IMR-90 (cell line): ENCODE results near the gene ZC3H14. TPM values are rescaled to one million over a fixed set of nuclear protein-coding genes. Genes with fewer than 3 reads are reported as not detected.

Experiments
- ATAC-seq: fragments of 200-7000 bp; cut with Tn5 transposase; 2 replicates; pipeline ENCODE4 v1.9.1; 2020; ENCODE audit warnings: low read depth, mild to moderate bottlenecking, moderate library complexity
- BruUV-seq: library from RNA; stranded (reverse); fragments of 400-500 nt; replicated peaks from 2 replicates; lab custom pipeline; 2021; lab: Mats Ljungman, UMichigan
- CTCF ChIA-PET: fragments of 300-600 bp; formaldehyde crosslinking; extraction: SDS; loops from one replicate; lab custom pipeline; 2021; ENCODE audit warnings: antibody characterized with exemption; lab: Yijun Ruan, JAX
- POLR2A ChIA-PET: fragments of 300-600 bp; sonication (Branson Sonifier 250); formaldehyde crosslinking; loops from one replicate; lab custom pipeline; 2022; ENCODE audit warnings: antibody characterized with exemption; ENCODE audit not compliant: unreplicated experiment; lab: Charles Lee
- DNase-seq: peaks from one replicate; pipeline ENCODE4 v3.0.0; 2013
- H2AFZ ChIP-seq: replicated peaks from 2 replicates; pipeline ENCODE3; 2013; ENCODE audit warnings: low read length, mild to moderate bottlenecking; ENCODE audit not compliant: poor library complexity
- H2AK5ac ChIP-seq: 2 replicates; pipeline ENCODE4 v1.6.1; 2013; ENCODE audit warnings: low read depth, low read length, inconsistent platforms
- H2AK9ac ChIP-seq: replicated peaks from 2 replicates; pipeline ENCODE3; 2013; ENCODE audit warnings: mild to moderate bottlenecking, low read depth, low read length, moderate library complexity; ENCODE audit not compliant: poor library complexity
- H2BK120ac ChIP-seq: 2 replicates; pipeline ENCODE4 v1.6.1; 2013; ENCODE audit warnings: low read depth, low read length, inconsistent platforms
- H2BK15ac ChIP-seq: 3 replicates; pipeline ENCODE4 v1.6.1; 2013; ENCODE audit warnings: low read depth, low read length, inconsistent platforms
- H2BK20ac ChIP-seq: 2 replicates; pipeline ENCODE4 v1.6.1; 2013; ENCODE audit warnings: low read depth, mild to moderate bottlenecking, inconsistent platforms, low read length, moderate library complexity
- H2BK5ac ChIP-seq: 2 replicates; pipeline ENCODE4 v1.6.1; 2013; ENCODE audit warnings: mild to moderate bottlenecking, low read depth, low read length, inconsistent platforms; ENCODE audit not compliant: poor library complexity, severe bottlenecking
- H3K14ac ChIP-seq: replicated peaks from 2 replicates; pipeline ENCODE4 v1.6.1; 2013; ENCODE audit warnings: low read depth, low read length, inconsistent platforms
- H3K18ac ChIP-seq: 2 replicates; pipeline ENCODE4 v1.6.1; 2013; ENCODE audit warnings: low read depth, low read length, control low read depth
- H3K23ac ChIP-seq: 2 replicates; pipeline ENCODE4 v1.6.1; 2013; ENCODE audit warnings: low read depth, low read length, inconsistent platforms
- H3K27ac ChIP-seq: 2 replicates; pipeline ENCODE4 v1.5.1; 2013; ENCODE audit warnings: mild to moderate bottlenecking, control low read depth, low read length; ENCODE audit not compliant: insufficient read depth
- H3K27me3 ChIP-seq: 2 replicates; pipeline ENCODE4 v1.6.1; 2013; ENCODE audit warnings: low read length; ENCODE audit not compliant: control insufficient read depth, insufficient read depth
- H3K36me3 ChIP-seq: 2 replicates; pipeline ENCODE4 v1.6.1; 2013; ENCODE audit warnings: low read length, mixed read lengths; ENCODE audit not compliant: control insufficient read depth, insufficient read depth
- H3K4ac ChIP-seq: 2 replicates; pipeline ENCODE4 v1.6.1; 2013; ENCODE audit warnings: low read depth, low read length, inconsistent platforms
- H3K4me1 ChIP-seq: 2 replicates; pipeline ENCODE4 v1.6.1; 2013; ENCODE audit warnings: low read length, mixed read lengths; ENCODE audit not compliant: control insufficient read depth, insufficient read depth
- H3K4me2 ChIP-seq: 2 replicates; pipeline ENCODE4 v1.6.1; 2013; ENCODE audit warnings: low read depth, mild to moderate bottlenecking, control low read depth, low read length, moderate library complexity
- H3K4me3 ChIP-seq: 2 replicates; pipeline ENCODE4 v1.5.1; 2013; ENCODE audit warnings: low read depth, mild to moderate bottlenecking, control low read depth, low read length, moderate library complexity; ENCODE audit not compliant: insufficient read depth
- H3K56ac ChIP-seq: 2 replicates; pipeline ENCODE4 v1.6.1; 2013; ENCODE audit warnings: low read length, inconsistent platforms; ENCODE audit not compliant: insufficient read depth; ENCODE audit errors: extremely low read depth
- H3K79me1 ChIP-seq, 2 experiments: 2 replicates each; pipeline ENCODE4 v1.6.1; 2013; ENCODE audit warnings: low read length in 2 of 2, inconsistent platforms in 1 of 2, low read depth in 1 of 2
- H3K9ac ChIP-seq: 2 replicates; pipeline ENCODE4 v1.6.1; 2013; ENCODE audit warnings: low read depth, low read length, control low read depth
- H3K9me1 ChIP-seq: 2 replicates; pipeline ENCODE4 v1.6.1; 2013; ENCODE audit warnings: low read length, inconsistent platforms; ENCODE audit not compliant: insufficient read depth
- H3K9me3 ChIP-seq: 2 replicates; pipeline ENCODE4 v1.6.1; 2013; ENCODE audit warnings: low read length; ENCODE audit not compliant: control insufficient read depth, insufficient read depth
- H4K20me1 ChIP-seq: 2 replicates; pipeline ENCODE4 v1.6.1; 2013; ENCODE audit warnings: low read length, inconsistent platforms; ENCODE audit not compliant: insufficient read depth
- H4K5ac ChIP-seq: 2 replicates; pipeline ENCODE4 v1.6.1; 2013; ENCODE audit warnings: mild to moderate bottlenecking, low read depth, low read length, control low read depth
- H4K8ac ChIP-seq, 2 experiments: 2 replicates each; pipeline ENCODE4 v1.6.1; 2013; ENCODE audit warnings: low read depth in 2 of 2, low read length in 2 of 2, control low read depth in 1 of 2, inconsistent platforms in 1 of 2
- H4K91ac ChIP-seq: 2 replicates; pipeline ENCODE4 v1.6.1; 2013; ENCODE audit warnings: low read depth, low read length, inconsistent platforms; ENCODE audit not compliant: insufficient read depth
- BHLHE40 ChIP-seq: fragments of 150-350 bp; IDR thresholded peaks from 2 replicates; pipeline ENCODE4 v1.6.1; 2016; ENCODE audit warnings: mild to moderate bottlenecking, low read depth, low read length
- MAFK ChIP-seq: IDR thresholded peaks from 2 replicates; pipeline ENCODE4 v1.6.1; 2012; ENCODE audit warnings: low read depth, low read length, improper control_type of control experiment
- MAZ ChIP-seq: IDR thresholded peaks from 2 replicates; pipeline ENCODE4 v1.6.1; 2012; ENCODE audit warnings: low read depth, mild to moderate bottlenecking, low read length, improper control_type of control experiment, moderate library complexity, borderline replicate concordance
- WGBS, 2 experiments: methylation state at CpG; one replicate each; pipeline versions ENCODE4 v1.1.5 to v1.1.7; 2013; ENCODE audit warnings: missing lambda C conversion rate in 2 of 2; ENCODE audit not compliant: insufficient read length in 1 of 2; ENCODE audit errors: extremely low coverage in 2 of 2; 5-methylcytosine and 5-hydroxymethylcytosine counted together
- dilution Hi-C: fragments of 300-500 bp; cut with HindIII; formaldehyde crosslinking; loops from one replicate; pipeline ENCODE4 v1.14.3; 2018; ENCODE audit warnings: low sequenced_read_pairs; ENCODE audit not compliant: unreplicated experiment
- in situ Hi-C: fragments of 300-500 bp; cut with MboI; formaldehyde crosslinking; loops from 3 replicates; pipeline ENCODE4 v1.14.3; 2019; ENCODE audit warnings: low sequenced_read_pairs, inconsistent platforms, mixed read lengths
- intact Hi-C: fragments of 100-400 bp; cut with micrococcal nuclease; formaldehyde crosslinking; loops from 2 replicates; pipeline ENCODE4 v1.10.0; 2022
- polyA plus RNA-seq, 3 experiments: library from polyadenylated mRNA; depleted of rRNA; stranded (reverse); fragments of >200 nt; gene quantifications; 2 replicates each; pipeline ENCODE4 v1.2.3, GENCODE V29; 2012; ENCODE audit warnings: low replicate concordance in 1 of 3
- total RNA-seq: library from RNA; depleted of rRNA; stranded (reverse); fragments of >200 nt; gene quantifications from 2 replicates; pipeline ENCODE4 v1.2.3, GENCODE V29; 2012
- TF ChIP-seq, protein P1 (sequence below): fragments of 150-350 bp; IDR thresholded peaks from 2 replicates; pipeline ENCODE4 v1.6.1; 2017; ENCODE audit warnings: mild to moderate bottlenecking, antibody characterized with exemption, low read length, low read depth

Gene ZC3H14
- total and polyA plus RNA-seq, 2 of the 4 experiments (the other 2 are of a cell fraction), result 72.5 to 111 TPM

DNA sequence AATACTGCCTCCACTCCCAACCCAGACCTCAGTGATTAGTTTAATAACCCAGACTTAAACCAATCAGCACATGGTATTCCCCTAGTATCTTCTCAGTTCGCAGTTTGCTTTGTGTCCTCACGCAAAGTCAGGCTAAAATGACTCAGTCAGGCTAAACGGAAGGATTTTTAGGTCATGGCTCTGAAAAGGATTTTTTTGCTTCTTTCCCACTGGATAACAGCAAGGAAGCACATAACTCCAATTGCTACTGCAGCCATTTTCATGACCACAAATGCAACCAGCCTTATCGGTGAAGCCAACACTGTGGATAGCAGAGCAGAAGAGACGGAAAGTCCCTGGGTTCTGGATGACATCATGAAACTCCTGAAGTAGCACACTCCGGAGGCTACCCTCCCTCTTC is 67.7 kb downstream of the ZC3H14 start:
- WGBS, 2 experiments, result 89% methylated on average over 3 of the region's 6 CpGs; no CpG with 5 or more reads in 1 of the 2 experiments
- Histone ChIP-seq H3K4me3 (no peak overlapping the region), H3K14ac (no peak overlapping the region), H3K9me3 (no peaks in the 10 kb centered on the region), H2BK120ac (no peak overlapping the region), H3K27me3 (no peaks in the 10 kb centered on the region), H2AK5ac (no peak overlapping the region), H3K9me1 (peaks cover 5% of the 10 kb centered on the region; the same call in 1 of the 2 replicates), H3K18ac (no peak overlapping the region), H3K27ac (no peak overlapping the region), H3K4me1 (no peaks in the 10 kb centered on the region), H2BK20ac (no peak overlapping the region), H3K9ac (no peak overlapping the region), H3K79me1 (no peaks in the 10 kb centered on the region; a peak in 1 of 4 replicates), H3K4me2 (no peak overlapping the region), H3K23ac (no peak overlapping the region), H2BK5ac (no peak overlapping the region), H2AK9ac (no peak overlapping the region), H4K8ac (no peak overlapping the region), H3K36me3 (no peaks in the 10 kb centered on the region; the same call in 1 of the 2 replicates), H4K5ac (no peak overlapping the region), H4K91ac (no peak overlapping the region), H3K4ac (no peak overlapping the region), H3K56ac (no peak overlapping the region), H4K20me1 (no peaks in the 10 kb centered on the region), H2AFZ (no peak overlapping the region), H2BK15ac (no peak overlapping the region)
- TF ChIP-seq, protein P1, sequence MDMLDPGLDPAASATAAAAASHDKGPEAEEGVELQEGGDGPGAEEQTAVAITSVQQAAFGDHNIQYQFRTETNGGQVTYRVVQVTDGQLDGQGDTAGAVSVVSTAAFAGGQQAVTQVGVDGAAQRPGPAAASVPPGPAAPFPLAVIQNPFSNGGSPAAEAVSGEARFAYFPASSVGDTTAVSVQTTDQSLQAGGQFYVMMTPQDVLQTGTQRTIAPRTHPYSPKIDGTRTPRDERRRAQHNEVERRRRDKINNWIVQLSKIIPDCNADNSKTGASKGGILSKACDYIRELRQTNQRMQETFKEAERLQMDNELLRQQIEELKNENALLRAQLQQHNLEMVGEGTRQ, result no peak
- TF ChIP-seq MAZ (no peak), BHLHE40 (no peak), MAFK (no peak)
- intact Hi-C loops, result no loop called here
- dilution Hi-C loops, result no loop called here
- DNase-seq (peak; percentile 77), ATAC-seq (peak; percentile 27; the same call in 1 of the 2 replicates)
- no TSS peak for BruUV-seq
- POLR2A ChIA-PET, result no interaction called here
- CTCF ChIA-PET, result no interaction called here
- in situ Hi-C loops, result no loop called here
